Karpas-422 (cell line): ENCODE results near the gene SEC62. TPM values are rescaled to one million over a fixed set of nuclear protein-coding genes. Genes with fewer than 3 reads are reported as not detected.
"Not testable (repeated sequence)": the region's sequence is repeated elsewhere in the genome, so short reads cannot be mapped to it uniquely, and the experiment has no call there.

Experiments used
- DNase-seq: peaks from one replicate; pipeline ENCODE4 v3.0.0-alpha.2; 2015
- H2AFZ ChIP-seq: fragments of 200-600 bp; sonication (generic); 2 replicates; pipeline ENCODE4 v1.6.1; 2014; ENCODE audit warnings: antibody characterized with exemption, low read length, mixed read lengths
- H3K27ac ChIP-seq: fragments of 200-600 bp; sonication (generic); 2 replicates; pipeline ENCODE4 v1.5.1; 2014; ENCODE audit warnings: mild to moderate bottlenecking, low read length, moderate library complexity
- H3K27me3 ChIP-seq: fragments of 200-600 bp; sonication (generic); 2 replicates; pipeline ENCODE4 v1.6.1; 2014; ENCODE audit warnings: low read length, mixed read lengths
- H3K36me3 ChIP-seq: fragments of 200-600 bp; sonication (generic); 2 replicates; pipeline ENCODE4 v1.6.1; 2014; ENCODE audit warnings: low read length, mixed read lengths; ENCODE audit not compliant: insufficient read depth
- H3K4me1 ChIP-seq: fragments of 200-600 bp; sonication (generic); 2 replicates; pipeline ENCODE4 v1.6.1; 2014; ENCODE audit warnings: mild to moderate bottlenecking, low read length, mixed read lengths
- H3K4me2 ChIP-seq: fragments of 200-600 bp; sonication (generic); 2 replicates; pipeline ENCODE4 v1.6.1; 2014; ENCODE audit warnings: low read length, low read depth, mild to moderate bottlenecking; ENCODE audit not compliant: poor library complexity, severe bottlenecking
- H3K4me3 ChIP-seq: fragments of 200-600 bp; sonication (generic); 2 replicates; pipeline ENCODE4 v1.5.1; 2014; ENCODE audit warnings: mild to moderate bottlenecking, antibody characterized with exemption, low read length, mixed read lengths
- H3K79me2 ChIP-seq: fragments of 200-600 bp; sonication (generic); 2 replicates; pipeline ENCODE4 v1.6.1; 2014; ENCODE audit warnings: mild to moderate bottlenecking, low read length, mixed read lengths
- H3K9ac ChIP-seq: fragments of 200-600 bp; sonication (generic); 2 replicates; pipeline ENCODE4 v1.6.0; 2014; ENCODE audit warnings: low read length
- H3K9me2 ChIP-seq: fragments of 200-600 bp; sonication (generic), shearing (Covaris generic); replicated peaks from 2 replicates; pipeline ENCODE4 v1.6.0; 2014; ENCODE audit warnings: mild to moderate bottlenecking, low read length, moderate library complexity; ENCODE audit not compliant: insufficient read depth
- H3K9me3 ChIP-seq: fragments of 300-700, 200-600 bp; sonication (generic); 2 replicates; pipeline ENCODE4 v1.6.1; 2014; ENCODE audit warnings: low read length, mixed read lengths
- H4K20me1 ChIP-seq: fragments of 200-600 bp; sonication (generic); 2 replicates; pipeline ENCODE4 v1.6.1; 2014; ENCODE audit warnings: mild to moderate bottlenecking, antibody characterized with exemption, low read length, low read depth; ENCODE audit not compliant: insufficient read depth
- total RNA-seq: library from RNA; depleted of rRNA; stranded (reverse); fragments of >200 nt; shearing (Covaris generic); gene quantifications from 2 replicates; pipeline ENCODE4 v1.2.3, GENCODE V29; 2014; ENCODE audit warnings: low replicate concordance

SEC62 gene
- total RNA-seq, 1 experiment from 2014 or later, result 36.9 TPM

DNA sequence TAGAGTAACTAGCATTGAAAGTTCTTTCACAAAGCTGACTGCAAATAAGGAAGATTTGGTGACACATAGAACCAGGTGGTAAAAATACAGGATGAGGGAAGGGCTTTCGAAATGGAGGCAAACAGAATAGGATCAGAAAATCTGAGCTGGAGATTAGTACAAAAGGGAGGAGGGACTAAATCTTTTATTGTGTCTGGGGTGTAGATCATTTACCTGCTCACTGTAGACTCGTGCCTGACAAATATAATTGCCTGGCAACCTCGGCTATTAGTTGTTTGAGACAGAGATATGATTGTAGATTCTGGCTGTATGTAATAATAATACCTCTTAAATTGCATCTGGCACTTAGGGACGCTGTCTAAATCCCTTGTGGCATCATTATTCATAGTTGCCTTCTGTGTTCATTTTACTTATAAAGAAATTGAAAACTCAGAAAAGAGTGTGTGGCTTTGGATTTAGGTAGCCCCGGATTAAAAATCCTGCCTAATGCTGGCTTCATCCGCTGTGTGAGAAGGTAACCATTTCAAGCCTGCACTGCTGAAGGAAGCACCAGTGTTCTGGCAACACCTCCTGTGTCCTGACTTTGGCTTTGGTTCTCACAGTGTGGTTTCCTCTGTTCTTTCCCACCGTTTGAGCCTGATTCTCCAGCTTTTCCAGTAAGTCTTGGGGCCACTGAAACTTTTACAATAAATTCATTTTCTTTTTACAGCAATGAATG, 46.2 kb downstream of the SEC62 start:
- Histone ChIP-seq H3K27me3 (no peaks in the 10 kb centered on the region), H3K9ac (0 out of 2 replicates have a peak overlapping the region, but pooled peaks have one; percentile 10), H3K4me1 (peaks cover 8% of the 10 kb centered on the region), H2AFZ (no peak overlapping the region; the same call in 1 of the 2 replicates), H3K36me3 (no peaks in the 10 kb centered on the region), H3K9me2 (no peaks in the 10 kb centered on the region), H3K27ac (no peak overlapping the region), H3K4me2 (no peak overlapping the region), H3K9me3 (no peaks in the 10 kb centered on the region), H3K79me2 (no peaks in the 10 kb centered on the region), H3K4me3 (no peak overlapping the region), H4K20me1 (no peaks in the 10 kb centered on the region)
- DNase-seq, result no peak

DNA sequence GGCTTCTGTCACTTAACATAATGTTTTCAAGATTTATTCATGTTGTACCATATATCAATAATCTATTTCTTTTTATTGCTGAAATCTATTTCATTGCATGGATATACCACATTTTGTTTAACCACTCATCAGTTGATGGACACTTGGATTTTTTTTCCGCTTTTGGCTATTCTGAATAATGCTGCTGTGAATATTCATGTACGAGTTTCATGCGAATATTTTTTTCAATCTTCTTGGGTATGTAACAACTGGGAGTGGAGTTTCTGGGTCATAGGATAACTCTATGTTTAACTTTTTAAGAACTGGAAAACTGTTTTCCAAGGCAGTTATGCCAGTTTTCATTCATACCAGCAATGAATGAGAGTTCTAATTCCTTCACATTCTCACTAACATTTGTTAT, 49.5 kb downstream of the SEC62 start:
- no peak overlapping the region for H3K9ac ChIP-seq
- H2AFZ ChIP-seq, result no peak overlapping the region
- no peaks in the 10 kb centered on the region for H3K79me2 ChIP-seq
- no peak for DNase-seq
- no peaks in the 10 kb centered on the region for H3K9me2 ChIP-seq
- no peaks in the 10 kb centered on the region for H3K36me3 ChIP-seq
- no peaks in the 10 kb centered on the region for H3K27me3 ChIP-seq
- no peak overlapping the region for H3K4me2 ChIP-seq
- no peaks in the 10 kb centered on the region for H3K9me3 ChIP-seq
- H3K27ac ChIP-seq, result no peak overlapping the region
- H4K20me1 ChIP-seq, result no peaks in the 10 kb centered on the region
- no peak overlapping the region for H3K4me3 ChIP-seq
- peaks cover 15% of the 10 kb centered on the region for H3K4me1 ChIP-seq

DNA sequence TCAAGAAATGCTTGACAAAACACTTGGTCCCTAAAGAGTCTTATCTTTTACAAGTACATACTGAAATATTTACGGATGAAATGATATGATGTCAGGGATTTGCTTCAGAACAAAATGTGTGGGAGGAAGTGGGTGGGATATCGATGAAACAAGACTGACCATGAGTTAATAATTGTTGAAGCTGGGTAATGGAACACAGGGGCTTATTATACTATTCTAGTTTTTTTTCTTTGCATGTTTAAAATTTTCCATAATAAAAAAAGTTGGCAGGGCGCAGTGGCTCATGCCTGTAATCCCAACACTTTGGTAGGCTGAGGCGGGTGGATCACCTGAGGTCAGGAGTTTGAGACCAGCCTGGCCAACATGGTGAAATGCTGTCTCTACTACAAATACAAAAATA, 52.7 kb downstream of the SEC62 start:
- not testable (repeated sequence) for DNase-seq, H3K9ac ChIP-seq, H3K4me3 ChIP-seq, H3K9me3 ChIP-seq, H3K79me2 ChIP-seq, H3K36me3 ChIP-seq, H3K4me2 ChIP-seq, H4K20me1 ChIP-seq, H2AFZ ChIP-seq, H3K9me2 ChIP-seq, H3K27ac ChIP-seq, H3K4me1 ChIP-seq, H3K27me3 ChIP-seq

DNA sequence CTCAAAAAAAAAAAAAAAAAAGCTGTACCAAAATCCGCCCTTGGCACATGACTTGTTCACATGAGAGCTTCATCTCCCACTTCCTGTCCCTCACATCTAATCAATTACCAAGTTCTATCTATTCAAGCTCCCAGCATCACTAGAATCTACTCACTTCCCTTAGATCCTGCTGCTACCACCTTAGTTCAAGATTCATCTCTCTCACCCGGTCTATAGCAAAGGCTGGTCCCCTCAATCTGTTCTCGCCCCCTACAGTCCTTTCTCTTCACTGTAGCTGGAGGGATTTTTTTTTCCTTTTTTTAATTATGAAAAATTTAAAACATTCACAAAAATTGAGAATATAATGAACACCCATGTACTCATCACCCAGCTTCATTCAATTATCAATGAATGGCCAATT, 54.5 kb downstream of the SEC62 start:
- Histone ChIP-seq H3K79me2 (no peaks in the 10 kb centered on the region), H3K9me2 (no peaks in the 10 kb centered on the region), H4K20me1 (no peaks in the 10 kb centered on the region), H3K9me3 (no peaks in the 10 kb centered on the region), H3K27me3 (no peaks in the 10 kb centered on the region), H2AFZ (no peak overlapping the region), H3K36me3 (no peaks in the 10 kb centered on the region), H3K9ac (no peak overlapping the region), H3K4me2 (no peak overlapping the region), H3K4me1 (peaks cover 6% of the 10 kb centered on the region; the same call in 1 of the 2 replicates), H3K4me3 (no peak overlapping the region), H3K27ac (no peak overlapping the region)
- peak; percentile 74 for DNase-seq

DNA sequence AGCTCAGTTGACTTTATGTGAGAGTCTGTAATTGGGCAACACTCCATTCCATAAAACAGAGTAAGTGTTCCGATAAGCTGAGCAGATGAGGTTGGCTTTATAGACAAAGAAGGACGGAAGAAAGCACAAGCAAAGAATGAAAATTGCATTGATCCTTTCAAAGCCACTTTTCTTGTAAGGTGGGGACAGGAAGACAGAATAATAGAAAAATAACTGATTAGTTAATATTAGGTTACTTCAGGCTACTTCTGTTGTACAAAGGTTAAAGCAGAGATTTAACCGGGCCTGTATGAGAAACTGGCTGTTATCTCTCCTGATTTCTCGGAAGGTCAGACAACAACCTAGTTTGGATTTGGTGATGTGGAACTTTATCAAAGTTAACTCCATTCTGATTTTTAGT, 55.7 kb downstream of the SEC62 start:
- Histone ChIP-seq H3K4me2 (no peak overlapping the region), H3K27ac (no peak overlapping the region), H3K9ac (no peak overlapping the region), H3K27me3 (no peaks in the 10 kb centered on the region), H4K20me1 (no peaks in the 10 kb centered on the region), H2AFZ (no peak overlapping the region), H3K4me3 (no peak overlapping the region), H3K9me3 (no peaks in the 10 kb centered on the region), H3K36me3 (no peaks in the 10 kb centered on the region), H3K4me1 (peaks cover 6% of the 10 kb centered on the region; the same call in 1 of the 2 replicates), H3K79me2 (no peaks in the 10 kb centered on the region), H3K9me2 (no peaks in the 10 kb centered on the region)
- DNase-seq, result no peak

DNA sequence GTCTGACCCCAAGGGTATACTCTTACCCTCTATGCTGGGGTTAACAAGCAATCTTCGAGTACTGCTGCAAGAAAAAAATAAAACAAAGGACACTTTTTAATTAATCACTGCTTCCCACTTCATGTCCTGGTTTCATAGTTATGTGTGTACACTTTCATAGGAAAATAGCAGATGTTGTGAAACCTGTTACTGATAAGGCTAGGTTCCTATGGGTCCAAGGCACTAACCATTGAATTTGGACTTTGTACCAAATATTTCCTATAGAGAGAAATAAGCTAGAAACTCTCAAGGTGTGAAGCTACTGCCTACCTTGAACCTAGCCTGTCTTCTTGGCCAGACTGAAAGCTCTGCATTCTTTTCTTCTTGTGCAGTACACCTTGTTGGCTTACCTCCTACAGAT, 56.6 kb downstream of the SEC62 start:
- H3K27ac ChIP-seq, result no peak overlapping the region
- peaks cover 6% of the 10 kb centered on the region; the same call in 1 of the 2 replicates for H3K4me1 ChIP-seq
- H3K36me3 ChIP-seq, result no peaks in the 10 kb centered on the region
- no peaks in the 10 kb centered on the region for H3K79me2 ChIP-seq
- no peaks in the 10 kb centered on the region for H3K27me3 ChIP-seq
- no peak overlapping the region for H3K4me3 ChIP-seq
- no peaks in the 10 kb centered on the region for H4K20me1 ChIP-seq
- no peak for DNase-seq
- no peak overlapping the region for H3K9ac ChIP-seq
- no peaks in the 10 kb centered on the region for H3K9me3 ChIP-seq
- H3K9me2 ChIP-seq, result no peaks in the 10 kb centered on the region
- H3K4me2 ChIP-seq, result no peak overlapping the region
- H2AFZ ChIP-seq, result no peak overlapping the region

DNA sequence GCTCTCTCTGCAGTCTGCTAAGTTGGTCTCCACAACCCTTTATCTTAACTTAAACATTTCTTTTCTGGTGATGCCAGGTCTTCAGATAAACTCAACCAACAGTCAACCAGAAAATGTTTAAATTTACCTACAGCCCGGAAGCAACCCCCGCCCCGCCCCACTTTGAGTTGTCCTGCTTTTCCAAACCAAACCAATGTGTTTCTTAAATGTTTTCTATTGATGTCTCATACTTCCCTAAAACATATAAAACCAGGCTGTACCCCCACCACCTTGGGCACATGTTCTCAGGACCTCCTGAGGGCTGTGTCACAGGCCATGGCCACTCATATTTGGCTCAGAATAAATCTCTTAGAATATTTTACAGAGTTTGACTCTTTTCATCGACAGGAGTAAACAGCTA, 58.0 kb downstream of the SEC62 start:
- peaks cover 6% of the 10 kb centered on the region; the same call in 1 of the 2 replicates for H3K4me1 ChIP-seq
- no peaks in the 10 kb centered on the region for H3K79me2 ChIP-seq
- H3K4me3 ChIP-seq, result no peak overlapping the region
- no peaks in the 10 kb centered on the region for H3K9me2 ChIP-seq
- H2AFZ ChIP-seq, result no peak overlapping the region
- H3K9ac ChIP-seq, result no peak overlapping the region
- no peak overlapping the region for H3K4me2 ChIP-seq
- no peaks in the 10 kb centered on the region for H3K36me3 ChIP-seq
- H3K9me3 ChIP-seq, result no peaks in the 10 kb centered on the region
- H4K20me1 ChIP-seq, result no peaks in the 10 kb centered on the region
- H3K27ac ChIP-seq, result no peak overlapping the region
- H3K27me3 ChIP-seq, result no peaks in the 10 kb centered on the region
- no peak for DNase-seq

DNA sequence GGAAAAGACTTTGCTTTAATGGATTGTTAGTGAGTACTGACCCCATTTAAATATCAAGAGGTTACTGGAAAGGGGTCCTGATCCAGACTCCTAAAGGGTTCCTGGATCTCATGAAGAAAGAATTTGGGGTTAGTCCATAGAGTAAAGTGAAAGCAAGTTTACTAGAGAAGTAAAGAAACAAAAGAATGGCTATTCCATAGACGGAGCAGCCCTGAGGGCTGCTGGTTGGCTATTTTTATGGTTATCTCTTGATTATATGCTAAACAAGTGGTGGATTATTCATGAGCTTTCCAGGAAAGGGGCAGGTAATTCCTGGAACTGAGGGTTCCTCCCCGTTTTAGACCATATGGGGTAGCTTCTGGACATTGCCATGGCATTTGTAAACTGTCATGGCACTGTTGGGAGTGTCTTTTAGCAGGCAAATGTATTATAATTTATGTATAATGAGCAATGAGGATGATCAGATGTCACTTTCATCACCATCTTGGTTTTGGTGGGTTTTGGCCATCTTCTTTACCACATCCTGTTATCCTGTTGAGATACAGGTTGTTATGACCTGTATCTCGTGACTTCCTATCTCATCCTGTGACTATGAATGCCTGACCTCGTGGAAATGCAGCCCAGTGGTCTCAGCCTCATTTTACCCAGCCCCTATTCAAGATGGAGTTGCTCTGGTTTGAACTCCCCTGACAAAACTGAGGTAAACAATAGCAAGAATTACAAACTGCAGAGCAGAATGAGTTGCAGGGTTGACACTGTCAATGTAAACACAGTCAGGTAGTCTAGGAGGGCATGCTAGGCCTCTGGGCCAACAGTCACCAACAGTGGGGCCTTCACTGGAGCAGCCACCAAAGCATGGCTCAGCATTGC, 60.9 kb downstream of the SEC62 start:
- Histone ChIP-seq H3K4me2 (no peak overlapping the region), H3K9ac (no peak overlapping the region)

More for the DNA sequence above, 60.9 kb downstream of the SEC62 start:
- H4K20me1 ChIP-seq, result no peaks in the 10 kb centered on the region
- no peak for DNase-seq
- H3K9me2 ChIP-seq, result no peaks in the 10 kb centered on the region
- H3K79me2 ChIP-seq, result no peaks in the 10 kb centered on the region
- no peak overlapping the region for H2AFZ ChIP-seq
- no peaks in the 10 kb centered on the region for H3K27me3 ChIP-seq
- H3K4me1 ChIP-seq, result no peaks in the 10 kb centered on the region
- H3K27ac ChIP-seq, result no peak overlapping the region
- no peak overlapping the region for H3K4me3 ChIP-seq
- no peaks in the 10 kb centered on the region for H3K36me3 ChIP-seq
- H3K9me3 ChIP-seq, result no peaks in the 10 kb centered on the region
